ENCODE data around the gene SLC22A23. TPM values are rescaled to one million over a fixed set of nuclear protein-coding genes. Genes with fewer than 3 reads are reported as not detected.

Gene SLC22A23
- 0.05 and 0.39 TPM in 2 replicates for total RNA-seq

GRCh38 chr6:3456898-3457709 lies at the start of gene SLC22A23:
SLC22A23 (minus strand) TSS chr6:3457050; CDS start chr6:3456559, 491 bp downstream.
- DNase-seq (ENCODE audit: low spot score): peak; percentile 42
- no peaks in the 10 kb centered on the region for H3K36me3 Mint-ChIP-seq (ENCODE audit: low read depth)
- H3K27me3 Mint-ChIP-seq (ENCODE audit: insufficient read depth): peaks cover 45% of the 10 kb centered on the region
- peaks cover 7% of the 10 kb centered on the region for H3K4me1 Mint-ChIP-seq (ENCODE audit: low read depth)
- peak within 1 kb of the TSS; percentile 70 for H3K27ac Mint-ChIP-seq
- H3K9me3 Mint-ChIP-seq: no peaks in the 10 kb centered on the region
- intact Hi-C loops (cut with micrococcal nuclease): loop anchor here (1.0 to 10.0 kb wide), 4 partner anchors 178 to 692 kb away; partner anchors contain the start of genes BPHL and WRNIP1
- peak within 1 kb of the TSS; percentile 81 for H3K4me3 Mint-ChIP-seq

- no peaks in the 10 kb centered on the region for H3K36me3 Mint-ChIP-seq (ENCODE audit: low read depth)
These were observed 49.4 kb upstream of the SLC22A23 start for GRCh38 chr6:3506200-3506599.

GRCh38 chr6:3504938-3505805 lies 48.3 kb upstream of the SLC22A23 start:
- no peaks in the 10 kb centered on the region for H3K4me1 Mint-ChIP-seq (ENCODE audit: low read depth)
- no peak overlapping the region for H3K4me3 Mint-ChIP-seq
- H3K27me3 Mint-ChIP-seq (ENCODE audit: insufficient read depth): peaks cover 5% of the 10 kb centered on the region
- H3K36me3 Mint-ChIP-seq (ENCODE audit: low read depth): no peaks in the 10 kb centered on the region
- H3K27ac Mint-ChIP-seq: no peak overlapping the region
- no peak for DNase-seq (ENCODE audit: low spot score)
- H3K9me3 Mint-ChIP-seq: no peaks in the 10 kb centered on the region
- intact Hi-C loops (cut with micrococcal nuclease): no loop called here

More at GRCh38 chr6:3506200-3506599, 49.4 kb upstream of the SLC22A23 start:
- Mint-ChIP-seq H3K27ac (no peak overlapping the region), H3K4me1 (ENCODE audit: low read depth) (no peaks in the 10 kb centered on the region), H3K4me3 (no peak overlapping the region), H3K9me3 (no peaks in the 10 kb centered on the region), H3K27me3 (ENCODE audit: insufficient read depth) (peaks cover 5% of the 10 kb centered on the region)
- intact Hi-C loops (cut with micrococcal nuclease): no loop called here
- no peak for DNase-seq (ENCODE audit: low spot score)

- Mint-ChIP-seq H3K4me1 (ENCODE audit: low read depth) (no peaks in the 10 kb centered on the region), H3K27me3 (ENCODE audit: insufficient read depth) (peaks cover 5% of the 10 kb centered on the region), H3K27ac (no peak overlapping the region), H3K9me3 (no peaks in the 10 kb centered on the region), H3K36me3 (ENCODE audit: low read depth) (no peaks in the 10 kb centered on the region), H3K4me3 (no peak overlapping the region)
- no peak for DNase-seq (ENCODE audit: low spot score)
- intact Hi-C loops (cut with micrococcal nuclease): no loop called here
These were observed 47.5 kb upstream of the SLC22A23 start for GRCh38 chr6:3504354-3504753.

GRCh38 chr6:3501826-3502500 lies 45.1 kb upstream of the SLC22A23 start:
- Mint-ChIP-seq H3K4me3 (no peak overlapping the region), H3K27ac (no peak overlapping the region), H3K9me3 (no peaks in the 10 kb centered on the region)

GRCh38 chr6:3500262-3501014 lies 43.6 kb upstream of the SLC22A23 start:
- H3K36me3 Mint-ChIP-seq (ENCODE audit: low read depth): no peaks in the 10 kb centered on the region

More at GRCh38 chr6:3501826-3502500, 45.1 kb upstream of the SLC22A23 start:
- H3K4me1 Mint-ChIP-seq (ENCODE audit: low read depth): no peaks in the 10 kb centered on the region
- peaks cover 2% of the 10 kb centered on the region for H3K27me3 Mint-ChIP-seq (ENCODE audit: insufficient read depth)
- intact Hi-C loops (cut with micrococcal nuclease): no loop called here
- no peak for DNase-seq (ENCODE audit: low spot score)
- no peaks in the 10 kb centered on the region for H3K36me3 Mint-ChIP-seq (ENCODE audit: low read depth)

GRCh38 chr6:3499603-3500002 lies 42.8 kb upstream of the SLC22A23 start:
- intact Hi-C loops (cut with micrococcal nuclease): no loop called here

More at GRCh38 chr6:3500262-3501014, 43.6 kb upstream of the SLC22A23 start:
- Mint-ChIP-seq H3K4me3 (no peak overlapping the region), H3K27ac (no peak overlapping the region), H3K9me3 (no peaks in the 10 kb centered on the region), H3K27me3 (ENCODE audit: insufficient read depth) (peaks cover 2% of the 10 kb centered on the region), H3K4me1 (ENCODE audit: low read depth) (no peaks in the 10 kb centered on the region)
- intact Hi-C loops (cut with micrococcal nuclease): no loop called here
- no peak for DNase-seq (ENCODE audit: low spot score)

GRCh38 chr6:3496395-3496794 lies 39.5 kb upstream of the SLC22A23 start:
- Mint-ChIP-seq H3K27me3 (ENCODE audit: insufficient read depth) (no peaks in the 10 kb centered on the region), H3K27ac (no peak overlapping the region), H3K36me3 (ENCODE audit: low read depth) (no peaks in the 10 kb centered on the region), H3K4me1 (ENCODE audit: low read depth) (no peaks in the 10 kb centered on the region), H3K4me3 (no peak overlapping the region), H3K9me3 (no peaks in the 10 kb centered on the region)
- intact Hi-C loops (cut with micrococcal nuclease): no loop called here
- DNase-seq (ENCODE audit: low spot score): no peak

More at GRCh38 chr6:3499603-3500002, 42.8 kb upstream of the SLC22A23 start:
- no peak overlapping the region for H3K4me3 Mint-ChIP-seq
- no peak overlapping the region for H3K27ac Mint-ChIP-seq
- H3K36me3 Mint-ChIP-seq (ENCODE audit: low read depth): no peaks in the 10 kb centered on the region
- no peaks in the 10 kb centered on the region for H3K4me1 Mint-ChIP-seq (ENCODE audit: low read depth)
- no peak for DNase-seq (ENCODE audit: low spot score)
- H3K27me3 Mint-ChIP-seq (ENCODE audit: insufficient read depth): peaks cover 2% of the 10 kb centered on the region
- no peaks in the 10 kb centered on the region for H3K9me3 Mint-ChIP-seq

- Mint-ChIP-seq H3K9me3 (no peaks in the 10 kb centered on the region), H3K4me1 (ENCODE audit: low read depth) (no peaks in the 10 kb centered on the region), H3K27ac (no peak overlapping the region), H3K27me3 (ENCODE audit: insufficient read depth) (no peaks in the 10 kb centered on the region), H3K4me3 (no peak overlapping the region), H3K36me3 (ENCODE audit: low read depth) (no peaks in the 10 kb centered on the region)
- intact Hi-C loops (cut with micrococcal nuclease): no loop called here
- DNase-seq (ENCODE audit: low spot score): no peak
These were observed 37.7 kb upstream of the SLC22A23 start for GRCh38 chr6:3494391-3495100.

- intact Hi-C loops (cut with micrococcal nuclease): no loop called here
- no peak for DNase-seq (ENCODE audit: low spot score)
- no peaks in the 10 kb centered on the region for H3K4me1 Mint-ChIP-seq (ENCODE audit: low read depth)
- H3K27ac Mint-ChIP-seq: no peak overlapping the region
- no peaks in the 10 kb centered on the region for H3K9me3 Mint-ChIP-seq
- H3K36me3 Mint-ChIP-seq (ENCODE audit: low read depth): no peaks in the 10 kb centered on the region
- H3K27me3 Mint-ChIP-seq (ENCODE audit: insufficient read depth): no peaks in the 10 kb centered on the region
- no peak overlapping the region for H3K4me3 Mint-ChIP-seq
These were observed 33.8 kb upstream of the SLC22A23 start for GRCh38 chr6:3490625-3490980.

- no peak overlapping the region for H3K4me3 Mint-ChIP-seq
- no peak for DNase-seq (ENCODE audit: low spot score)
- H3K4me1 Mint-ChIP-seq (ENCODE audit: low read depth): no peaks in the 10 kb centered on the region
- no peak overlapping the region for H3K27ac Mint-ChIP-seq
- intact Hi-C loops (cut with micrococcal nuclease): no loop called here
- no peaks in the 10 kb centered on the region for H3K36me3 Mint-ChIP-seq (ENCODE audit: low read depth)
- no peaks in the 10 kb centered on the region for H3K9me3 Mint-ChIP-seq
- H3K27me3 Mint-ChIP-seq (ENCODE audit: insufficient read depth): no peaks in the 10 kb centered on the region
These were observed 33.2 kb upstream of the SLC22A23 start for GRCh38 chr6:3489961-3490624.
